Esophagus squamous epithelium (tissue), 5 donors: ENCODE results near the gene TMEM30A. TPM values are rescaled to one million over a fixed set of nuclear protein-coding genes. Genes with fewer than 3 reads are reported as not detected.

Experiments
- DNase-seq: peaks from one replicate; lab custom pipeline; 2025; lab: John Stamatoyannopoulos, UW
- H3K27ac ChIP-seq, 4 donors: fragments of 200-600 bp; sonication (generic); one replicate each; pipeline ENCODE4 v1.5.1; 2016 to 2019; ENCODE audit warnings: mild to moderate bottlenecking in 1 of 4
- H3K27me3 ChIP-seq, 4 donors: fragments of 200-600 bp; sonication (generic); 1 replicate in 3 of 4; 2 replicates in 1 of 4; pipeline versions ENCODE4 v1.5.1 to v1.6.0; 2017 to 2021; ENCODE audit warnings: antibody characterized with exemption in 1 of 4
- H3K36me3 ChIP-seq, 3 donors: fragments of 200-600 bp; sonication (generic); one replicate each; pipeline ENCODE4 v1.5.1; 2016 to 2019
- H3K4me1 ChIP-seq, 3 donors: fragments of 200-600 bp; sonication (generic); one replicate each; pipeline ENCODE4 v1.5.1; 2017 to 2019
- H3K4me3 ChIP-seq, 4 donors: fragments of 200-600 bp; sonication (generic); 1 replicate in 3 of 4; 2 replicates in 1 of 4; pipeline ENCODE4 v1.5.1; 2016 to 2019; ENCODE audit warnings: mild to moderate bottlenecking in 2 of 4, moderate library complexity in 1 of 4
- H3K9me3 ChIP-seq, 3 donors: fragments of 200-600 bp; sonication (generic); one replicate each; pipeline ENCODE4 v1.5.1; 2016 to 2019
- POLR2A ChIP-seq, 4 donors: fragments of 450-650 bp; IDR thresholded peaks; one replicate each; pipeline ENCODE4 v1.6.1; 2017; ENCODE audit warnings: antibody characterized with exemption in 4 of 4, mild to moderate bottlenecking in 4 of 4, moderate library complexity in 3 of 4
- WGBS, 2 donors: methylation state at CpG; one replicate each; pipeline ENCODE4 v1.1.5; 2018; 5-methylcytosine and 5-hydroxymethylcytosine counted together
- intact Hi-C: fragments of 100-400 bp; cut with DNase I; formaldehyde crosslinking; loops from one replicate; pipeline ENCODE4 v1.15.0; 2022
- total RNA-seq, 4 donors: library from RNA; depleted of rRNA; stranded (reverse); fragments of >200 nt; gene quantifications; one replicate each; pipeline ENCODE4 v1.1.0, GENCODE V29; 2016
- TF ChIP-seq, protein P1 (sequence below), 6 experiments: fragments of 450-650 bp in 4 of 6; fragments of 200-600 bp in 2 of 6; sonication (generic) in 2 of 6; IDR thresholded peaks; one replicate each; pipeline ENCODE4 v1.5.1; 2016 to 2019; ENCODE audit warnings: antibody characterized with exemption in 6 of 6, mild to moderate bottlenecking in 4 of 6, moderate library complexity in 4 of 6
- donor health status: DM: yes; HTN: yes; CAD: no.

Gene TMEM30A
- total RNA-seq, 4 donors from 2014 or later, result 51.3 to 97.0 (median 72.3) TPM

DNA sequence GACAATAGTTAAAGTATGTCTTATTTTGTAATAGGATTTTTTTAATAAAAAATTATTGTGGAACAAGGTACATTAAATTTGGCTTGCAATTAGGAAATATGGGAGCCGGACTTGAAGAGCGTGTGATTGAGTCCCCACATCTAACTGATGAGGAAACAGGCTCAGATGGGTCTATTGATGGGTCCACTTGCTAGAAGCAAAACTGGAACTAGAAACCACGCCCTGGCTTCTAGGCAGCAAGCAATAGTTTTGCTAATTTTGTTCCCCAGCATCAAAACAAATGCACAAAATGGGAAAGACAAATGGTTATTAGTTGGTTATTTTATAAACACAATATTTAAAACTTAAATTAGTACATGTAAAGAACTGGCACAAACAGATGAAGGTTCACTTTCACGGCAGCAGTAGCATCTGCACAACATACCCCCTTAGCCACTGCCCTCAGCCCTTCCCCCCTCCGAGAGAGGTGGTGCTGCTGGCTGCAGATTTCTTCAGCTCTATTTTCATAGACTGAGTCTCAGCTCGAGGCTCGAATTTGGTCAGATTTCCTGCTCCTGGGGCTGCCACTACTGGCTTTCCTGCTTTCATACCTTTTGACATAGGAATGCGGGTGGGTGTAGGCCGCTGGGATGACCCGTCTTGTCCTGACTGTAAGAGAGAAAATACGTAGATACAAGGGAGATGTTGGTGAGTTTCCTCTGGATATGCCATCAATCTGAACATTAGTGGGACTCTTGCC is 23.8 kb upstream of the TMEM30A start:
- TF ChIP-seq, protein P1, sequence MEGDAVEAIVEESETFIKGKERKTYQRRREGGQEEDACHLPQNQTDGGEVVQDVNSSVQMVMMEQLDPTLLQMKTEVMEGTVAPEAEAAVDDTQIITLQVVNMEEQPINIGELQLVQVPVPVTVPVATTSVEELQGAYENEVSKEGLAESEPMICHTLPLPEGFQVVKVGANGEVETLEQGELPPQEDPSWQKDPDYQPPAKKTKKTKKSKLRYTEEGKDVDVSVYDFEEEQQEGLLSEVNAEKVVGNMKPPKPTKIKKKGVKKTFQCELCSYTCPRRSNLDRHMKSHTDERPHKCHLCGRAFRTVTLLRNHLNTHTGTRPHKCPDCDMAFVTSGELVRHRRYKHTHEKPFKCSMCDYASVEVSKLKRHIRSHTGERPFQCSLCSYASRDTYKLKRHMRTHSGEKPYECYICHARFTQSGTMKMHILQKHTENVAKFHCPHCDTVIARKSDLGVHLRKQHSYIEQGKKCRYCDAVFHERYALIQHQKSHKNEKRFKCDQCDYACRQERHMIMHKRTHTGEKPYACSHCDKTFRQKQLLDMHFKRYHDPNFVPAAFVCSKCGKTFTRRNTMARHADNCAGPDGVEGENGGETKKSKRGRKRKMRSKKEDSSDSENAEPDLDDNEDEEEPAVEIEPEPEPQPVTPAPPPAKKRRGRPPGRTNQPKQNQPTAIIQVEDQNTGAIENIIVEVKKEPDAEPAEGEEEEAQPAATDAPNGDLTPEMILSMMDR (IDR thresholded peaks at IDR 0.05), result no peak
- no peak for TF ChIP-seq POLR2A (IDR thresholded peaks at IDR 0.05)
- intact Hi-C loops, result no loop called here
- 68 to 70% methylated on average over 11 of the region's 11 CpGs for WGBS, 2 donors
- DNase-seq, result no peak
- Histone ChIP-seq H3K27ac (no peak overlapping the region), H3K27me3 (no peaks in the 10 kb centered on the region), H3K36me3 (no peaks in the 10 kb centered on the region), H3K9me3 (no peaks in the 10 kb centered on the region), H3K4me3 (no peak overlapping the region), H3K4me1 (peaks cover 0 to 8% (median 0%) of the 10 kb centered on the region in 3 donors)

DNA sequence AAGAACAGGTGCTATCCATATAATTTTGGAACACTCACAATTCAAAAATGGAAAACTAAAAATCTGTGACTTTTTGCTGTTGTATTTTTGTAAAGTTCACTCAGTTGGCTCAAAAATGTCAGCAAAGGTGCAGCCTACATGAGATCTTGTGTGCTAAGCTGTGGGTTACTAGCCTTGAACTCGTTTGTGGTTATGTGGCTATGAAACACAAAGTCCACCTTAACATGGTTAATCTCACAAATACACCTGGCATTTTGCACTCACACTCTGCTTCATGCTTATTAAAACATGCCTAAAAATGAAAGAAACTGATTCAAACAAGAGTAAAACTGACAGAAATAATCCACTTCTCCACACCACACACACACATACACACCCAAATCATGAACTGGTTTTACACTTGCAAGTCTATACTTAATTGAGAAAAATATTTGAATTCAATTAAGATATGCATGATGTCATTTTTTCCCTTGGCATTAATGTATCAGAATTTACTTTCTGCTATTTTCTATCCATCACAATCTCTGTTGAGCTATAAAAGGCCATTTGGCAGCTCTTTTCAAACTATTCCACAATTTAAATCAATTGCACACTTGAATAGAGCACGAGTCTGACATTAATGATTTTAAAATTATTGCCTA is 22.9 kb upstream of the TMEM30A start:
- H3K9me3 ChIP-seq, result no peaks in the 10 kb centered on the region
- no peak for DNase-seq
- H3K27ac ChIP-seq, result no peak overlapping the region
- H3K4me3 ChIP-seq, result no peak overlapping the region
- H3K4me1 ChIP-seq, result peaks cover 0 to 8% (median 0%) of the 10 kb centered on the region in 3 donors
- WGBS, 2 donors, result 47 to 56% methylated on average over 2 of the region's 2 CpGs
- intact Hi-C loops, result no loop called here
- TF ChIP-seq POLR2A (IDR thresholded peaks at IDR 0.05), result no peak
- TF ChIP-seq, protein P1 (IDR thresholded peaks at IDR 0.05), result no peak
- no peaks in the 10 kb centered on the region for H3K36me3 ChIP-seq
- H3K27me3 ChIP-seq, result no peaks in the 10 kb centered on the region

DNA sequence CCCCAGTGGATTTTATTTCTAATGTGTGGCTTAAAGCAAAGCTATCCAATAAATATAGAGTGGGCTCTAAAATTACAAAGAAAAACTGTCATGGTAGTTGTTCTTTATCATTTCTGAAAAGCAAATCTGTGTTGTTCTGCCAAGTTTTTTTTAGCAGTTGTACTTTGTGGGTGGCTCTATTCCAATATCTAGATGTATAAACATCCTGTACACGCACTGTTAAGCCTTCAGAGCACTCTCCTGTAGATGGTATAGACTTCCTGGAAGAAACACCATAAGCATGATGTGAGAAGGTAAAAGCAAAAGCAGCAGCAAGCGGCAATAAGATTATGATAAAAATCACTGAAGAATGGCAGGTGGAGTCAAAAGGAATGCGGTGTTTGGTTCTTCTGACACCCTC is 21.5 kb upstream of the TMEM30A start:
- DNase-seq, result no peak
- no peaks in the 10 kb centered on the region for H3K27me3 ChIP-seq
- no peaks in the 10 kb centered on the region for H3K9me3 ChIP-seq
- intact Hi-C loops, result no loop called here
- no peak overlapping the region for H3K4me3 ChIP-seq
- peaks cover 0 to 9% (median 0%) of the 10 kb centered on the region in 3 donors for H3K4me1 ChIP-seq
- 31 to 38% methylated on average over 3 of the region's 3 CpGs for WGBS, 2 donors
- no peaks in the 10 kb centered on the region for H3K36me3 ChIP-seq
- TF ChIP-seq, protein P1 (IDR thresholded peaks at IDR 0.05), result no peak
- no peak for TF ChIP-seq POLR2A (IDR thresholded peaks at IDR 0.05)
- no peak overlapping the region for H3K27ac ChIP-seq

DNA sequence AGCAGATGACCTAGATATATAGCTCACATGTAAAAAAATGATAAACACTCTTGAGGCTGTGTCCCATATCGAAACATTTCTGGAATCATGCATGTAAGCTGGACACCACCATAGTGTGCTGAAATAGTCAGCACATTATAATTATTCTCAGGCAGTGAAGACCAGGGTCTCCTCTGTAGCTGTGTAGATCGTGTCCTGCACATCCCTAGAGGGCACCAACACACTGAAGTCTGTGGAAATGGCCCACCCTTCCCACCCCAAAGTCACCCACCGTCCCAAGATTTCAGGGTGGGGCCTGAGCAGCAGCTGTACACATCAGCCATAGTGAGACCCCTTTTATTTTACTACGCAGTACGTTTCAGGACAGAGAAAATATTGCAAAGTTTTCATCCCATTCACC is 21.0 kb upstream of the TMEM30A start:
- 44 to 64% methylated on average over 5 of the region's 5 CpGs for WGBS, 2 donors
- no peaks in the 10 kb centered on the region for H3K27me3 ChIP-seq
- TF ChIP-seq, protein P1 (IDR thresholded peaks at IDR 0.05), result no peak
- no peak for TF ChIP-seq POLR2A (IDR thresholded peaks at IDR 0.05)
- peaks cover 0 to 14% (median 0%) of the 10 kb centered on the region in 3 donors for H3K4me1 ChIP-seq
- DNase-seq, result no peak
- intact Hi-C loops, result no loop called here
- no peak overlapping the region for H3K4me3 ChIP-seq
- no peaks in the 10 kb centered on the region for H3K36me3 ChIP-seq
- H3K9me3 ChIP-seq, result no peaks in the 10 kb centered on the region
- no peak overlapping the region for H3K27ac ChIP-seq

DNA sequence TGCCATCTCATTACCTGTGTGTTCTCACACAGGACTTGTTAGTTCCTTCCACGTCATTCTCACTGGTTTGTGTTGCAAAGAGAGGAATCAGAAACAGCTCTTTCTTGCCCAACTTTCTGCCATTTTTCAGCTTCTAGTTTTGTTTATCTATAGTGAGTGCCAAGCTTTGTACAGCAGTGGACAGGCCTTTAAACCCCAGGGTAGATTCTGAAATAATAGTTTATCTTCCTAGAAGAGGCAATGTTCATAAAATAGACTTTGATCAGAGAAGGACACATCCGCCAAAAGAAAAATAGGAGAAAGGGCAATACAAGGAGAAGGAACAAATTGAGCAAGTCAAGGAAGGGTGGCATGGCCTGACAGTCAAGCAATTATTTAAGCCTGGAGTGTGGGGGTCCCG is 17.7 kb upstream of the TMEM30A start:
- intact Hi-C loops, result no loop called here
- no peak for DNase-seq
- WGBS, 2 donors, result 72 to 80% methylated on average over 3 of the region's 3 CpGs
- Histone ChIP-seq H3K4me1 (peaks cover 0 to 25% (median 3%) of the 10 kb centered on the region in 3 donors), H3K27ac (peak overlapping the region in 1 of 4 donors; percentile 38), H3K9me3 (no peaks in the 10 kb centered on the region), H3K27me3 (no peaks in the 10 kb centered on the region), H3K36me3 (no peaks in the 10 kb centered on the region), H3K4me3 (no peak overlapping the region)
- TF ChIP-seq, protein P1 (IDR thresholded peaks at IDR 0.05), result no peak
- TF ChIP-seq POLR2A (IDR thresholded peaks at IDR 0.05), result no peak
